Natural killer cell (primary cell): ENCODE measurements around the gene EHD2. TPM values are rescaled to one million over a fixed set of nuclear protein-coding genes. Genes with fewer than 3 reads are reported as not detected.
"Not testable (repeated sequence)": the region's sequence is repeated elsewhere in the genome, so short reads cannot be mapped to it uniquely, and the experiment has no call there.

Experiments used
- ATAC-seq, 3 donors: fragments of 150-1000 bp in 2 of 3; fragments of 200-7000 bp in 1 of 3; cut with Tn5 transposase; 1 replicate in 1 of 3; 2 replicates in 2 of 3; pipeline ENCODE4 v1.10.0; 2021; ENCODE audit warnings: mild to moderate bottlenecking in 2 of 3, moderate library complexity in 2 of 3
- DNase-seq, 2 donors: peaks; one replicate each; pipeline versions ENCODE4 v3.0.0 to v3.0.0-alpha.2; 2013 to 2021; ENCODE audit warnings: mixed read lengths in 1 of 2
- H3K27ac ChIP-seq: one replicate; pipeline ENCODE4 v1.5.1; 2013; ENCODE audit warnings: mild to moderate bottlenecking, low read length
- H3K27me3 ChIP-seq: one replicate; pipeline ENCODE4 v1.6.1; 2013; ENCODE audit warnings: low read length; ENCODE audit not compliant: control insufficient read depth, insufficient read depth
- H3K36me3 ChIP-seq: one replicate; pipeline ENCODE4 v1.6.1; 2013; ENCODE audit warnings: low read length; ENCODE audit not compliant: control insufficient read depth, insufficient read depth
- H3K4me1 ChIP-seq: one replicate; pipeline ENCODE4 v1.6.1; 2013; ENCODE audit warnings: low read length; ENCODE audit not compliant: control insufficient read depth, insufficient read depth
- H3K4me3 ChIP-seq: one replicate; pipeline ENCODE4 v1.5.1; 2013; ENCODE audit warnings: low read length
- H3K9me3 ChIP-seq: one replicate; pipeline ENCODE4 v1.6.1; 2013; ENCODE audit warnings: low read length; ENCODE audit not compliant: control insufficient read depth, insufficient read depth
- H3K27ac Mint-ChIP-seq, 2 donors: one replicate each; pipeline ENCODE4 v1.8.0; 2022; ENCODE audit warnings: mild to moderate bottlenecking in 2 of 2, mixed read lengths in 2 of 2, moderate library complexity in 1 of 2
- H3K27me3 Mint-ChIP-seq, 2 donors: one replicate each; pipeline ENCODE4 v1.8.0; 2022; ENCODE audit warnings: low read depth in 2 of 2, mixed read lengths in 2 of 2
- H3K36me3 Mint-ChIP-seq: one replicate; pipeline ENCODE4 v1.8.0; 2022; ENCODE audit warnings: mixed read lengths
- H3K4me1 Mint-ChIP-seq, 2 donors: one replicate each; pipeline ENCODE4 v1.8.0; 2022; ENCODE audit warnings: mixed read lengths in 2 of 2
- H3K4me3 Mint-ChIP-seq: one replicate; pipeline ENCODE4 v1.8.0; 2022; ENCODE audit warnings: mild to moderate bottlenecking, moderate library complexity, mixed read lengths
- H3K9me3 Mint-ChIP-seq, 2 donors: one replicate each; pipeline ENCODE4 v1.8.0; 2022; ENCODE audit warnings: mixed read lengths in 2 of 2
- CTCF ChIP-seq: fragments of 200-600 bp; IDR thresholded peaks from one replicate; pipeline ENCODE4 v1.8.0; 2022; ENCODE audit warnings: antibody characterized with exemption
- WGBS: methylation state at CpG from one replicate; pipeline ENCODE4 v1.1.7; 2013; ENCODE audit warnings: missing lambda C conversion rate; ENCODE audit not compliant: insufficient coverage; 5-methylcytosine and 5-hydroxymethylcytosine counted together
- intact Hi-C: fragments of 100-400 bp; cut with micrococcal nuclease; formaldehyde crosslinking; loops from one replicate; pipeline ENCODE4 v1.14.2; 2022
- total RNA-seq, 4 donors: library from RNA; stranded (reverse); fragments of 120-200 nt in 1 of 4; gene quantifications; one replicate each; pipeline versions ENCODE4 v1.2.3 to v1.2.4, GENCODE V29; 2013 to 2022

Gene EHD2
- total RNA-seq, 3 donors from 2014 or later (not counting 1 experiment from before 2014, with no cell fraction given) = 0.09 to 0.40 (median 0.12) TPM

DNA sequence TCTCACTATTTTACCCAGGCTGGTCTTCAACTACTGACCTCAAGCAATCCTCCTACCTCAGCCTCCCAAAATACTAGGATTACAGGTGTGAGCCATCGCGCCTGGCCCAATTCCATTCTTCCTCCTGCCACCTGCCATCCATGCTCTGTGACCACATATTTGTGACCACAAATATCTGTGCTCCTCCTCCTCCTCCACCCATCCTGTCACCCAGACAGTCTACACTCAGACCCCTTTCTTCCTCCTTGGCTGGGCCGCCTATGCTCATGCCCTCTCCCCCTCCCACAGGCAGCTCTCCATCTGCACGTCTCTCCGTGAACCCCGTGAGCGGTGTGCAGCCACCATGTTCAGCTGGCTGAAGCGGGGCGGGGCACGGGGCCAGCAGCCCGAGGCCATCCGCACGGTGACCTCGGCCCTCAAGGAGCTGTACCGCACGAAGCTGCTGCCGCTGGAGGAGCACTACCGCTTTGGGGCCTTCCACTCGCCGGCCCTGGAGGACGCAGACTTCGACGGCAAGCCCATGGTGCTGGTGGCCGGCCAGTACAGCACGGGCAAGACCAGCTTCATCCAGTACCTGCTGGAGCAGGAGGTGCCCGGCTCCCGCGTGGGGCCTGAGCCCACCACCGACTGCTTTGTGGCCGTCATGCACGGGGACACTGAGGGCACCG, 3.2 kb downstream of the EHD2 start:
- H3K4me1 Mint-ChIP-seq = peaks cover 0 to 6% of the 10 kb centered on the region in 2 donors
- no peak overlapping the region for H3K27ac Mint-ChIP-seq
- Histone ChIP-seq H3K4me1 (peaks cover 4% of the 10 kb centered on the region), H3K27ac (no peak overlapping the region), H3K9me3 (no peaks in the 10 kb centered on the region), H3K36me3 (no peaks in the 10 kb centered on the region), H3K4me3 (no peak overlapping the region), H3K27me3 (peaks cover 17% of the 10 kb centered on the region)
- H3K27me3 Mint-ChIP-seq = peaks cover 26 to 31% of the 10 kb centered on the region in 2 donors
- H3K4me3 Mint-ChIP-seq = no peak overlapping the region
- WGBS = 91% methylated on average over 32 of the region's 32 CpGs
- intact Hi-C loops = no loop called here
- TF ChIP-seq CTCF = no peak
- no peaks in the 10 kb centered on the region for H3K9me3 Mint-ChIP-seq
- no peaks in the 10 kb centered on the region for H3K36me3 Mint-ChIP-seq
- DNase-seq = no peak
- ATAC-seq = no peak

DNA sequence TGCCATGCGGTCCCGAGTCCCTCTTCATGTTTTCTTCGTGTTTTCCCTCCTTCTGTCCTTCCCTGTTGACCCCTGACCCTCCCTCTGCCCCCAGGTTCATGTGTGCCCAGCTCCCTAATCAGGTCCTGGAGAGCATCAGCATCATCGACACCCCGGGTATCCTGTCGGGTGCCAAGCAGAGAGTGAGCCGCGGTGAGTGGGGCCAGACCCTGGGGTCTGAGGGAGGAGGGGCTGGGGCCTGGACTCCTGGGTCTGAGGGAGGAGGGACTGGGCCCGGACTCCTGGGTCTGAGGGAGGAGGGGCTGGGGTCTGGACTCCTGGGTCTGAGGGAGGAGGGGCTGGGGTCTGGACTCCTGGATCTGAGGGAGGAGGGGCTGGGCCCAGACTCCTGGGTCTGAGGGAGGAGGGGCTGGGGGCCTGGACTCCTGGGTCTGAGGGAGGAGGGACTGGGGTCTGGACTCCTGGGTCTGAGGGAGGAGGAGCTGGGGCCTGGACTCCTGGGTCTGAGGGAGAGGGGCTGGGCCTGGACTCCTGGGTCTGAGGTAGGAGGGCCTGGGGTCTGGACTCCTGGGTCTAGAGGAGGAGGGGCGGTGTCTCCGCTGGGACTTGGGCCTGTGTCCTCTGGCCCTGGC, 5.3 kb downstream of the EHD2 start:
- H3K27ac Mint-ChIP-seq, H3K36me3 ChIP-seq, H3K36me3 Mint-ChIP-seq, H3K27me3 ChIP-seq, H3K4me1 Mint-ChIP-seq, H3K9me3 ChIP-seq, H3K9me3 Mint-ChIP-seq, intact Hi-C loops, ATAC-seq, H3K4me3 ChIP-seq, H3K4me3 Mint-ChIP-seq, H3K4me1 ChIP-seq, H3K27ac ChIP-seq, DNase-seq: not testable (repeated sequence)
- H3K27me3 Mint-ChIP-seq = peaks cover 20 to 23% of the 10 kb centered on the region in 2 donors
- 84% methylated on average over 11 of the region's 11 CpGs for WGBS

DNA sequence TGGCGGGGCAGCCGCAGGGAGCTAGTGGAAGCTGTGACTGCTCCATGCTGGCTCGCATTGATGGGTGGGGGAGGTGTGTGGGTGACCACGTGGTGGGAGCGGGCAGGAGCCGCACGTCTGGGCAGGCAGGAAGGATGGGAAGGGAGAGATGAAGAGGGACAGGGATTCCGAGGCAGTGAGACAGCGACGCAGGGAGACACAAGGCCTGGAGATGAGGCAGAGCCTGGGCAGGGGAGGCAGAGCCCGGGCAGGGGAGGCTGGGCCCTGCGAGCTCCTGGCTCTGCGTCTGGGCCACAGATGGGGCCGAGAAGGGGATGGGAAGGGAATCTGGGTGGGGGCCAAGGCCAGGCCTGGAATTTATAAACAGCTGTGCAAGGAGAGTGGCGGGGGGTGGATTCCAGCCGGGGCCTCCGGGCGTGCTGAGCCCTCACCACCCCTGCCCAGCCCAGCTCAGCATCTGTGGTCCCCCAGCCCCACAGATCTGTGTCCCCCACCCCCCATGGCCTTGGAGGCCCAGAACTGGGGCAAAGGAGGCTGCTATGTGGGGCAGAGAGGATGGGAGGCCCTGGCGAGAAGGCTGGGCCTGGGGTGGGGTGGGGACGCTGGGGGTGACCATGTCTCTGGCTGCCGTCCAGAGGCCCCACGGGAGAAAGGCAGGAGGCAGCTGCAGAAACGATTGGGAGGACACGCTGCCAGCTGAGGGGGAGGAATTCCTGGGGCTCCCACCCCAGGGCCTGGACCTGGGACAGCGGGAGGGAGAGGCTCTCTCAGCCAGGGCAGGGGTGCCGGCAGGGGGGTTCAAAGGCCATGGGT, 6.0 kb downstream of the EHD2 start:
- Histone ChIP-seq H3K36me3 (no peaks in the 10 kb centered on the region), H3K4me3 (no peak overlapping the region), H3K27me3 (peaks cover 2% of the 10 kb centered on the region), H3K27ac (no peak overlapping the region), H3K4me1 (no peaks in the 10 kb centered on the region), H3K9me3 (no peaks in the 10 kb centered on the region)
- H3K27ac Mint-ChIP-seq = no peak overlapping the region
- H3K4me1 Mint-ChIP-seq = no peaks in the 10 kb centered on the region
- H3K9me3 Mint-ChIP-seq = no peaks in the 10 kb centered on the region
- H3K36me3 Mint-ChIP-seq = no peaks in the 10 kb centered on the region
- 77% methylated on average over 22 of the region's 26 CpGs for WGBS
- ATAC-seq (no peak), DNase-seq (no peak)
- intact Hi-C loops = no loop called here
- no peak overlapping the region for H3K4me3 Mint-ChIP-seq
- no peak for TF ChIP-seq CTCF
- H3K27me3 Mint-ChIP-seq = peaks cover 13 to 18% of the 10 kb centered on the region in 2 donors
